ENCODE data around the gene FGF12.

The FGF12 gene

GRCh38 chr3:192317564-192317963, 409.8 kb downstream of the FGF12 start:
- in situ Hi-C loops (cut with HindIII; ENCODE audit: low sequenced_read_pairs), result no loop called here
- no peak for TF ChIP-seq CTCF (IDR thresholded peaks at IDR 0.05; ENCODE audit: low read depth, low read length, missing control alignments)
- no peak for DNase-seq (ENCODE audit: low read depth)
- no peak overlapping the region for H3K4me3 ChIP-seq (ENCODE audit: low read depth, low read length)

DNA sequence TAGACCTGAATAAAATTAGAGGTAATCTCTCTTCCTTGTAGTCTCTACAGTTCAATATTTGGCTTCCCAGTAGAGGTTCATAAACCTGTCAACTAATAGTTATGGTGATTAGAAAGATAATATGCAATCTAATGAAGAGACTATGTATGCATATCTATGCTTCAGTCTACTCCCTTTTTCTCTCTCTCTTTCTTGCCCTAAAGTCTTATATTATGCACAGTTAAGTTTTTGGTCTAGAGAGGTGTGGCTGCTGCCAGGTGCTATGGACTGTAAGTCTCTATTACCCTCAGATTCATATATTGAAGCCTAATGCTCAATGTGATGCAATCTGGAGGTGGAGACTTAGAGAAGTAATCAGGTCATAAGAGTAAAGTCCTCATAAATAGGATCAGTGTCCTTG, 413.7 kb downstream of the FGF12 start:
- H3K4me3 ChIP-seq (ENCODE audit: low read depth, low read length), result no peak overlapping the region
- TF ChIP-seq CTCF (IDR thresholded peaks at IDR 0.05; ENCODE audit: low read depth, low read length, missing control alignments), result no peak
- DNase-seq (ENCODE audit: low read depth), result no peak
- in situ Hi-C loops (cut with HindIII; ENCODE audit: low sequenced_read_pairs), result no loop called here

GRCh38 chr3:192307631-192308030, 419.7 kb downstream of the FGF12 start:
- in situ Hi-C loops (cut with HindIII; ENCODE audit: low sequenced_read_pairs), result no loop called here
- no peak for DNase-seq (ENCODE audit: low read depth)
- H3K4me3 ChIP-seq (ENCODE audit: low read depth, low read length), result no peak overlapping the region
- TF ChIP-seq CTCF (IDR thresholded peaks at IDR 0.05; ENCODE audit: low read depth, low read length, missing control alignments), result no peak

- in situ Hi-C loops (cut with HindIII; ENCODE audit: low sequenced_read_pairs), result no loop called here
- TF ChIP-seq CTCF (IDR thresholded peaks at IDR 0.05; ENCODE audit: low read depth, low read length, missing control alignments), result no peak
- H3K4me3 ChIP-seq (ENCODE audit: low read depth, low read length), result no peak overlapping the region
- no peak for DNase-seq (ENCODE audit: low read depth)
Measured at GRCh38 chr3:192303235-192303634, 424.1 kb downstream of the FGF12 start.

DNA sequence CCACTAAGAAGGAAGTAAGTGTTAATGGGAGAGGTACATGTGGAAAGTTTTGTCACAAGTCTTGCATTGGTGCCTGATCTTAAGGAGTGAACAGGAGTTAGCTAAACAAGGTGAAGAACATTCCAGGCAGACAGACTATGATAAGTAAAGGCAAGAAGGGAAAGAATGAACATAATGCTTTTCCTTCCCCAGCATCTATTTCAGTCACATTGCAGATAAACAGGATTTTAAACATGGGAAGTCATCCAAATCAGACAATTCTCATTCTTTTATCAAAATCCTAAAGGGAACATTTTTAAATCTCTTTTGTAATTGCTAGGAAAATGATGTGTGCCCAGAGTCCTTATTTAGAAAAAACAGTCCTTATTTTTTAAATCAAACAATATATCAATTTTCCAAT, 424.6 kb downstream of the FGF12 start:
- in situ Hi-C loops (cut with HindIII; ENCODE audit: low sequenced_read_pairs), result no loop called here
- no peak for DNase-seq (ENCODE audit: low read depth)
- no peak overlapping the region for H3K4me3 ChIP-seq (ENCODE audit: low read depth, low read length)
- no peak for TF ChIP-seq CTCF (IDR thresholded peaks at IDR 0.05; ENCODE audit: low read depth, low read length, missing control alignments)

DNA sequence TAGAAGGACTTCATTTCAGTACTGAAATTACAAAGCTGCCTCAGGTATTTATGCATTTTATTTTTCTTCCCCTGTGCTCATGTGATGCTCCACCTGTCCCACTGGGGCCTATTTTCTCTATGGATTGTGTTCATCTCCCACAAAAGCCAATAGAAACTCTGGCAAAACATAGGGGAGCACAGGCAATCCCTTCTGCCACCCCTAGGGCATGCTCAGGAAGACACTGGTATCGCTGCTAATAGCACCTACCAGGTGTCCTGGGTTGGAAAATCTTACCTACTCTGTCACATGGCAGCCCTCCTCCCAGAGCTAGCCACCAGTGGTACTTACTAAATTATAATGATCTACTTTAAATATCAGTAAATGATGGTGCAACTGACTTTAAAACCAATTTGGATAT, 427.4 kb downstream of the FGF12 start:
- DNase-seq (ENCODE audit: low read depth), result no peak
- H3K4me3 ChIP-seq (ENCODE audit: low read depth, low read length), result no peak overlapping the region
- peak; percentile 2 for TF ChIP-seq CTCF (IDR thresholded peaks at IDR 0.05; ENCODE audit: low read depth, low read length, missing control alignments)
- in situ Hi-C loops (cut with HindIII; ENCODE audit: low sequenced_read_pairs), result no loop called here

GRCh38 chr3:192296845-192297244, 430.5 kb downstream of the FGF12 start:
- H3K4me3 ChIP-seq (ENCODE audit: low read depth, low read length), result no peak overlapping the region
- DNase-seq (ENCODE audit: low read depth), result no peak
- TF ChIP-seq CTCF (IDR thresholded peaks at IDR 0.05; ENCODE audit: low read depth, low read length, missing control alignments), result no peak
- in situ Hi-C loops (cut with HindIII; ENCODE audit: low sequenced_read_pairs), result no loop called here

All from astrocyte of the cerebellum (primary cell).